Measurements from ENCODE around the gene RGL4.

The RGL4 gene

GRCh38 chr22:23712256-23712655, 21.4 kb downstream of the RGL4 start:
- no peak overlapping the region for H2AFZ ChIP-seq
- no peak overlapping the region for H3K4me3 ChIP-seq (ENCODE audit: low read depth, low read length)
- no peaks in the 10 kb centered on the region for H3K27me3 ChIP-seq (ENCODE audit: control insufficient read depth, insufficient read depth, low read length)
- no peaks in the 10 kb centered on the region for H3K36me3 ChIP-seq (ENCODE audit: control insufficient read depth, insufficient read depth, low read length)
- H3K9me3 ChIP-seq (ENCODE audit: control insufficient read depth, low read length): no peaks in the 10 kb centered on the region
- TF ChIP-seq CTCF (IDR thresholded peaks at IDR 0.05): no peak
- no peaks in the 10 kb centered on the region for H3K4me1 ChIP-seq
- H3K27ac ChIP-seq: no peak overlapping the region
- no peak overlapping the region for H3K4me2 ChIP-seq (ENCODE audit: low read length)
- H3K9ac ChIP-seq: no peak overlapping the region
- no peaks in the 10 kb centered on the region for H3K79me2 ChIP-seq

GRCh38 chr22:23713696-23714595, 23.1 kb downstream of the RGL4 start:
- Histone ChIP-seq H3K36me3 (ENCODE audit: control insufficient read depth, insufficient read depth, low read length) (no peaks in the 10 kb centered on the region), H3K4me2 (ENCODE audit: low read length) (no peak overlapping the region), H3K79me2 (peaks cover 3% of the 10 kb centered on the region), H3K27ac (no peak overlapping the region), H2AFZ (no peak overlapping the region), H3K4me1 (peaks cover 2% of the 10 kb centered on the region), H3K27me3 (ENCODE audit: control insufficient read depth, insufficient read depth, low read length) (no peaks in the 10 kb centered on the region), H3K4me3 (ENCODE audit: low read depth, low read length) (no peak overlapping the region), H3K9me3 (ENCODE audit: control insufficient read depth, low read length) (no peaks in the 10 kb centered on the region), H3K9ac (no peak overlapping the region)
- TF ChIP-seq CTCF (IDR thresholded peaks at IDR 0.05): no peak

- no peak for TF ChIP-seq CTCF (IDR thresholded peaks at IDR 0.05)
- Histone ChIP-seq H3K9me3 (ENCODE audit: control insufficient read depth, low read length) (no peaks in the 10 kb centered on the region), H3K4me2 (ENCODE audit: low read length) (peak overlapping the region; percentile 74), H3K9ac (no peak overlapping the region), H3K27ac (no peak overlapping the region), H3K36me3 (ENCODE audit: control insufficient read depth, insufficient read depth, low read length) (no peaks in the 10 kb centered on the region), H3K4me3 (ENCODE audit: low read depth, low read length) (peak overlapping the region; percentile 99), H3K4me1 (peaks cover 2% of the 10 kb centered on the region), H3K79me2 (peaks cover 3% of the 10 kb centered on the region), H2AFZ (no peak overlapping the region), H3K27me3 (ENCODE audit: control insufficient read depth, insufficient read depth, low read length) (no peaks in the 10 kb centered on the region)
These were observed 24.1 kb downstream of the RGL4 start for GRCh38 chr22:23714596-23715578.

GRCh38 chr22:23715806-23716375, 25.1 kb downstream of the RGL4 start:
- Histone ChIP-seq H2AFZ (no peak overlapping the region), H3K27ac (peak overlapping the region; percentile 47), H3K79me2 (peaks cover 3% of the 10 kb centered on the region), H3K4me2 (ENCODE audit: low read length) (peak overlapping the region; percentile 74), H3K27me3 (ENCODE audit: control insufficient read depth, insufficient read depth, low read length) (no peaks in the 10 kb centered on the region), H3K4me1 (peaks cover 2% of the 10 kb centered on the region), H3K4me3 (ENCODE audit: low read depth, low read length) (peak overlapping the region; percentile 99), H3K9ac (no peak overlapping the region), H3K36me3 (ENCODE audit: control insufficient read depth, insufficient read depth, low read length) (no peaks in the 10 kb centered on the region), H3K9me3 (ENCODE audit: control insufficient read depth, low read length) (no peaks in the 10 kb centered on the region)
- no peak for TF ChIP-seq CTCF (IDR thresholded peaks at IDR 0.05)
